BLaER1 treated with 17β-estradiol and CSF1 and Interleukin-3, amounts not matched to agents 10 nM and 100 nM (cell line): ENCODE data around the gene SIL1.

Experiments
- H3K27ac ChIP-seq, 11 experiments: shearing (Covaris generic); formaldehyde crosslinking; 2 replicates each; pipeline ENCODE4 v1.8.1; 2022
- H3K27me3 ChIP-seq, 11 experiments: shearing (Covaris generic); formaldehyde crosslinking; 2 replicates each; pipeline ENCODE4 v1.8.1; 2022
- H3K36me3 ChIP-seq, 11 experiments: shearing (Covaris generic); formaldehyde crosslinking; 2 replicates each; pipeline ENCODE4 v1.8.1; 2022
- H3K4me1 ChIP-seq, 10 experiments: shearing (Covaris generic); formaldehyde crosslinking; 2 replicates each; pipeline ENCODE4 v1.8.1; 2022
- H3K4me2 ChIP-seq, 11 experiments: shearing (Covaris generic); formaldehyde crosslinking; 2 replicates each; pipeline ENCODE4 v1.8.1; 2022
- H3K4me3 ChIP-seq, 10 experiments: shearing (Covaris generic); formaldehyde crosslinking; 2 replicates each; pipeline ENCODE4 v1.8.1; 2022
- H3K9ac ChIP-seq, 11 experiments: shearing (Covaris generic); formaldehyde crosslinking; 2 replicates each; pipeline ENCODE4 v1.8.1; 2022
- H3K9me3 ChIP-seq, 11 experiments: shearing (Covaris generic); formaldehyde crosslinking; replicated peaks in 1 of 11; 2 replicates each; pipeline ENCODE4 v1.8.1; 2022
- H4K20me1 ChIP-seq, 11 experiments: shearing (Covaris generic); formaldehyde crosslinking; 2 replicates each; pipeline ENCODE4 v1.8.1; 2022
- Cebpa-rat ChIP-seq, 11 experiments: shearing (Covaris generic); IDR thresholded peaks; 2 replicates each; pipeline ENCODE4 v1.8.1; 2022

Gene SIL1

DNA sequence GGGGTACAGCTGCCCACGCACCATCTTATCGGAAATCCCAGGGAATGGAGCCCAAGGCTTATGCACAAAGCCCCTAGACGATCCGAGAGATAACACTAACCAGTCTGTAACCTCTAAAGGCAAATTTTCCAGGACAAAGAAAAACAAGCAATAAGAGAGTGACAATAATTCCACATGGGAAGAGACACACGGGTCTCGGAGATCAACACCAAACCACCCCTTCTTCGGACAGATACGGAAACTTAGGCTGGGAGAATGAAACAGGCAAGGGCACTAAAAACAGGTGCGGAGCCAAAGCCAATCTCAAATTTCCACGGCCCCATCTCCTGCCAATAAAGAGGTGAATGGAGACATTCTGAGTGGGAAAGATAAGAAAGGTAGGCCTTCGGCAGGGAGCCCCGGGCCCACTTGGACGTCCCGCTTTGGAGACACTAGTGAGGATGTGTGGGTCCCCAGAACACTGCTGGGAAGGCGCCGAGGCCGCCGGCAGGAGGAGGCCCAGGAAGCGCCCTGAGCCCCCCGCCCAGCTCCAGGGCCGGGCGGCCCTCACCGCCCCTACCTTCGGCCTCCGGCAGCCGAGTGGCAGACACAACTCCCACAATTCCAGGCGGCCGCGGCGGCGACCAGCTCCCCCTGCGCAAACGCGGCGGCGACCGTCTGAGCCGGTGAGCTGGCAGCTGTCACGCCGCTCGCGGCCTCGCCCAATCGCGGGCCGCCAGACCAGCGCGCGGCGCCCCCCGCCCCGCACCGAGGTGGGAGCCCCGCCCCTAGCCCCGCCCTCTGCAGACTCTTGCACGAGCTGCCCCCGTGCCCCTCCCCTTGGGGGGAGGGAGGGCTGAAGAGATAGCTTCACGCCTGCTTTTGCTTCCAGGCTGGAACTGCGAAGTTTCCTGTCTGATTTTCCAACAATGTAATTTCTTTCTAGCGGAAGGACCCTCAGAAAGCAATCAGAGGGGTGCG lies at the start of gene SIL1:
Gene SIL1 (minus strand): TSS at position 659 of the 960 bp plus-strand sequence. CDS start 70,525 bp downstream, outside the sequence.
- no peak for TF ChIP-seq Cebpa-rat (IDR thresholded peaks at IDR 0.05)
- Histone ChIP-seq H3K27me3 (no peaks in the 10 kb centered on the region), H3K9me3 (no peaks in the 10 kb centered on the region), H4K20me1 (no peaks in the 10 kb centered on the region), H3K4me1 (peaks cover 18 to 46% (median 27%) of the 10 kb centered on the region in 10 experiments), H3K27ac (peak within 1 kb of the TSS; percentile 86 to 96 (median 93)), H3K36me3 (peaks cover 0 to 25% (median 5%) of the 10 kb centered on the region in 11 experiments; a peak in 5 of 22 replicates), H3K9ac (peak within 1 kb of the TSS; percentile 86 to 97 (median 94)), H3K4me2 (peak within 1 kb of the TSS; percentile 91 to 98 (median 94)), H3K4me3 (peak within 1 kb of the TSS; percentile 64 to 85 (median 74))

DNA sequence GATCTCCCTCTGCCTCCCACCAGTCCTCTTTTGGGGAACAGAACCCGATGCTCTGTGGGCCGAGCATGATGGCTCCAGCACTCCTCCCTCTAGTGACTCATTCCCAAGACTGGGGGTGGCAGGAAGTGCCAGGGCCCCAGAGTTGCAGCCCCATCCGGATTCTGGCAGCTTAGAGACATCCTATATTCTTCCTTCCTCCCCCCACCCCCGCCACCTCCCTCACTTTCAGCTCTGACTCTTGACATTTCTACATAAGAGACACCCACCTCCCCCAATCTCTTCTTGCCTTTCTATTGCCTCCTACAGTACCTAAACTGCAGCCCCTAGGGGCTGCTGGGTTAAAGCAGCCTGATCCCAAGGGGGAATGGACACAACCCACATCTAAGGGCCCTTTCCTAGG lies 48.2 kb upstream of the SIL1 start:
- Histone ChIP-seq H3K9ac (peak overlapping the region in 9 of 11 experiments; percentile 33 to 74 (median 55); a peak in 16 of 22 replicates), H3K27me3 (no peaks in the 10 kb centered on the region), H3K27ac (peak overlapping the region; percentile 46 to 86 (median 75)), H3K4me1 (peaks cover 12 to 44% (median 31%) of the 10 kb centered on the region in 10 experiments), H3K36me3 (no peaks in the 10 kb centered on the region), H3K9me3 (peaks cover 0 to 15% (median 12%) of the 10 kb centered on the region in 11 experiments; a peak in 13 of 22 replicates), H3K4me2 (peak overlapping the region; percentile 53 to 92 (median 82)), H3K4me3 (peak overlapping the region in 2 of 10 experiments; percentile 27 to 50; a peak in 3 of 20 replicates), H4K20me1 (no peaks in the 10 kb centered on the region)
- no peak for TF ChIP-seq Cebpa-rat (IDR thresholded peaks at IDR 0.05)

DNA sequence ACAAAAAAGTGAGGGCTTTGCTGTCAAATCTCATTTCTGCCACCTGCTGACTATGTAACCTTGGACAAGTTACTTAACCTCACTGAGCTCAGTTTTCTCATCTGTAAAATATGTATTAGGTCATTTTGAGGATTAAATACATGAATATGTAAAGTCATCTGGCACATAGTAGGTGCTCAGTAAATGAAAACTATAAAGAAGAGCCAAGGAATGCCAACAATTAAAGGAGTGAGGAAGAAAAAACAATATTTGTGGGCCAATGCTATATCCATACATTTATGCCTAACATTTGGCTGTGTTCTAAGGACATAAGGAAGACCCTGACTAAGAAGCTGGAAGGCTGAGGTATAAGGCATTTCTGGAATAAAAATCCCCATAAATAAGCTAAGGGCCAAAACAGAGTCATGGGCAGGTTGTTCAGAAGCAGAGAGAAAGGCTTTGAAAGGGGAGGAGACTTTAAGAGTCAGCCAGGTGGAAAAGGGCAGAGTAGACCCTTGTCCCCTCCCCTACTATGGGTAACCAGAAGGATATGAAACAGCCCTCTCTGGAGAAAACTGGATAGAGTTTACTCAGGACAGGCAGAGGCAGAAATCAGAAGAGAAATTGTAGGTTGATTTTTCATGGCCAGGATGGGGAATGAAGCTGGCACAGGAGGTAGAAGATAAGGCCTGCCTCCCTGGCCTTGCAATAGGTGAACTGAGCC lies 47.6 kb upstream of the SIL1 start:
- Histone ChIP-seq H3K4me3 (peak overlapping the region in 2 of 10 experiments; percentile 27 to 50; a peak in 3 of 20 replicates), H3K9ac (peak overlapping the region in 9 of 11 experiments; percentile 17 to 74 (median 50); a peak in 15 of 22 replicates), H4K20me1 (no peaks in the 10 kb centered on the region), H3K27ac (peak overlapping the region; percentile 46 to 86 (median 75)), H3K36me3 (no peaks in the 10 kb centered on the region), H3K9me3 (peaks cover 0 to 15% (median 12%) of the 10 kb centered on the region in 11 experiments; a peak in 13 of 22 replicates), H3K4me1 (peaks cover 12 to 38% (median 29%) of the 10 kb centered on the region in 10 experiments), H3K4me2 (peak overlapping the region; percentile 53 to 92 (median 82)), H3K27me3 (no peaks in the 10 kb centered on the region)
- TF ChIP-seq Cebpa-rat (IDR thresholded peaks at IDR 0.05): no peak

GRCh38 chr5:139243425-139243970 lies 45.3 kb upstream of the SIL1 start:
- no peak for TF ChIP-seq Cebpa-rat (IDR thresholded peaks at IDR 0.05)
- Histone ChIP-seq H3K4me1 (peaks cover 12 to 37% (median 29%) of the 10 kb centered on the region in 10 experiments), H3K9ac (no peak overlapping the region), H4K20me1 (no peaks in the 10 kb centered on the region), H3K4me2 (no peak overlapping the region), H3K9me3 (peaks cover 0 to 25% (median 12%) of the 10 kb centered on the region in 11 experiments; a peak in 13 of 22 replicates), H3K27me3 (no peaks in the 10 kb centered on the region), H3K36me3 (no peaks in the 10 kb centered on the region), H3K4me3 (no peak overlapping the region), H3K27ac (no peak overlapping the region)

DNA sequence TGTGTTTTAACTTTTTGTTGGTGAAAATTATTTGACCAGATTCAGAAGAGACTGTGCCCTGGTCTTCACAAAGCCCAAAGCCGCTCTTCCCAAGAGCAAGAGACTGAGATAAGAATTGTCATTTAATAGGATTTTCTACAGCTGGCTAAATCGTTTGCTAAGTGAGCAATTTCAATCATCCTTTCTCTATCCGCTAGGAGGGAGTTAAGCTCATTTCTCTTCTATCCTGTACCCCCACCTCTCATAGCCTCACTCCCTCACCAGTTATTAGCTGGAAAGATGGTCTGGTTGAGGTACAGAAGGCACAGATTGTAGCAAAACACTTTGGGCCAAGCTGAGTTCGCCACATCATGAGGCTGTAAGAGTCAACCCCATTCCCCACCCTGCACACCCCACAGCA lies 43.0 kb upstream of the SIL1 start:
- no peak overlapping the region for H3K4me3 ChIP-seq
- H3K4me1 ChIP-seq: peaks cover 5 to 13% (median 10%) of the 10 kb centered on the region in 10 experiments
- no peaks in the 10 kb centered on the region for H4K20me1 ChIP-seq
- TF ChIP-seq Cebpa-rat (IDR thresholded peaks at IDR 0.05): no peak
- H3K9me3 ChIP-seq: peaks cover 20 to 49% (median 31%) of the 10 kb centered on the region in 11 experiments
- H3K36me3 ChIP-seq: peaks cover 0 to 4% (median 0%) of the 10 kb centered on the region in 11 experiments; a peak in 2 of 22 replicates
- no peak overlapping the region for H3K27ac ChIP-seq
- H3K4me2 ChIP-seq: no peak overlapping the region
- H3K27me3 ChIP-seq: no peaks in the 10 kb centered on the region
- no peak overlapping the region for H3K9ac ChIP-seq

DNA sequence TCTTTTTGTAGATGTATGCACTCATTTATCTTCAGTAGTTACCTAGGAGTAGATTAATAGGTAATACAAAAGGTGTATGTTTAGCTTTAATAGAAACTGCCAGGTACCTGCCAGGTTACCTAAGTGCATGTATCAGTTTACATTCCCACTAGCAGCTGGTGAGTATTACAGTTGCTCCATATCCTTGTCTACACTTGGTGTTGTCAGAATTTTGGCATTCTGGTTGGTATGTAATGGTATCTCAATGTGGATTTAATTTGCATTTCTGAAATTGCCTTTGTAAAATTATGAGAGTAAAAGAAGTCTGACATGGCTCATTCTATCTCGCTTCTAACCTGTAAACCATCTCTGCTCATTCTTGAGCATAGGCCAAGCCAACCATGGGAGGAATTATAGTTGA lies 38.3 kb upstream of the SIL1 start:
- no peaks in the 10 kb centered on the region for H4K20me1 ChIP-seq
- no peak overlapping the region for H3K4me2 ChIP-seq
- TF ChIP-seq Cebpa-rat (IDR thresholded peaks at IDR 0.05): no peak
- no peak overlapping the region for H3K4me3 ChIP-seq
- no peak overlapping the region for H3K27ac ChIP-seq
- H3K36me3 ChIP-seq: peaks cover 0 to 4% (median 0%) of the 10 kb centered on the region in 11 experiments; a peak in 2 of 22 replicates
- H3K27me3 ChIP-seq: no peaks in the 10 kb centered on the region
- peaks cover 16 to 36% (median 21%) of the 10 kb centered on the region in 11 experiments for H3K9me3 ChIP-seq
- H3K4me1 ChIP-seq: no peaks in the 10 kb centered on the region
- H3K9ac ChIP-seq: no peak overlapping the region

DNA sequence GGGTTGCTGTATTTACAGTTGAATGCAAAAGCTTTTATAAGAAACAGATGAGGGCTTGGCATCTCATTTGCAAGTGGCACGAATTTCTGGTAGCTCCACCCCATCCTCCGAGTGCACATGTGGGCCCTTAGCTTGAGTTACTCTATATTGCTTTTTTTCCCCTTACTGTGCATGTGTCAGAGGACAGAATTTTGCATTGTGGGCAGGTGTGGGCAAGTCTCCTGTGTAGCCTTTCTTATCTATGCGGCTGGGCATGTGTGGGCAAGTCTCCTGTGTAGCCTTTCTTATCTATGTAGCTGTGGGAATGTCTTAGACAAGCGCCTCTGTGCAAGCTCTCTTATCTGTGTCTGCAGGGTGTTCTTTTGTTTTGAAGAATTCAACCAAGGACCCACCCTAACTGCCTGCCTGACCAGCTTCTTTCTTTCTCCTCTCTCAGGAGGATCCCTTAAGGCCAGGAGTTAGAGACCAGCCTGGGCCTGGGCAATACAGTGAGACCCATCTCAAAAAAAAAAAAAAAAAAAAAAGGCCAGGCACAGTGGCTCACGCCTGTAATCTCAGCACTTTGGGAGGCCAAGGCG lies 34.1 kb upstream of the SIL1 start:
- no peak overlapping the region for H3K27ac ChIP-seq
- no peaks in the 10 kb centered on the region for H4K20me1 ChIP-seq
- peaks cover 0 to 3% (median 0%) of the 10 kb centered on the region in 11 experiments; a peak in 2 of 22 replicates for H3K36me3 ChIP-seq
- H3K9me3 ChIP-seq: peaks cover 6 to 14% (median 10%) of the 10 kb centered on the region in 11 experiments; a peak in 21 of 22 replicates
- H3K9ac ChIP-seq: no peak overlapping the region
- TF ChIP-seq Cebpa-rat (IDR thresholded peaks at IDR 0.05): no peak
- H3K4me2 ChIP-seq: no peak overlapping the region
- H3K4me3 ChIP-seq: no peak overlapping the region
- no peaks in the 10 kb centered on the region for H3K4me1 ChIP-seq
- no peaks in the 10 kb centered on the region for H3K27me3 ChIP-seq

- Histone ChIP-seq H3K4me3 (no peak overlapping the region), H3K4me2 (no peak overlapping the region), H3K4me1 (no peaks in the 10 kb centered on the region), H3K9ac (no peak overlapping the region), H3K36me3 (no peaks in the 10 kb centered on the region), H3K9me3 (no peaks in the 10 kb centered on the region), H3K27ac (no peak overlapping the region), H4K20me1 (no peaks in the 10 kb centered on the region), H3K27me3 (no peaks in the 10 kb centered on the region)
- TF ChIP-seq Cebpa-rat (IDR thresholded peaks at IDR 0.05): no peak
These were observed 30.1 kb upstream of the SIL1 start for GRCh38 chr5:139228201-139228803.
